M059J (cell line): ENCODE results near the gene SMARCAL1. TPM values are rescaled to one million over a fixed set of nuclear protein-coding genes. Genes with fewer than 3 reads are reported as not detected.

Experiments used
- DNase-seq: peaks from one replicate; pipeline ENCODE4 v3.0.0-alpha.2; 2012; ENCODE audit warnings: low read depth
- total RNA-seq: library from RNA; depleted of rRNA; stranded (reverse); fragments of >200 nt; shearing (Covaris generic); gene quantifications from 2 replicates; pipeline ENCODE4 v1.2.3, GENCODE V29; 2014

Gene SMARCAL1
- total RNA-seq, 1 experiment from 2014 or later: 6.1 TPM

- no peak for DNase-seq
Measured at GRCh38 chr2:216475767-216476166, 63.5 kb downstream of the SMARCAL1 start.

GRCh38 chr2:216477283-216478035 is 65.2 kb downstream of the SMARCAL1 start:
- no peak for DNase-seq

GRCh38 chr2:216478151-216478550 is 65.9 kb downstream of the SMARCAL1 start:
- peak; percentile 90 for DNase-seq

GRCh38 chr2:216478791-216479190 is 66.5 kb downstream of the SMARCAL1 start:
- DNase-seq: no peak

- no peak for DNase-seq
Measured at GRCh38 chr2:216480221-216480620, 67.9 kb downstream of the SMARCAL1 start.

GRCh38 chr2:216482640-216483039 is 70.4 kb downstream of the SMARCAL1 start:
- no peak for DNase-seq

GRCh38 chr2:216485237-216485636 is 73.0 kb downstream of the SMARCAL1 start:
- DNase-seq: no peak

- no peak for DNase-seq
Measured at GRCh38 chr2:216485745-216486144, 73.5 kb downstream of the SMARCAL1 start.

GRCh38 chr2:216486271-216486670 is 74.0 kb downstream of the SMARCAL1 start:
- DNase-seq: no peak

GRCh38 chr2:216486708-216487107 is 74.4 kb downstream of the SMARCAL1 start:
- DNase-seq: no peak

- DNase-seq: peak; percentile 79
Measured at GRCh38 chr2:216490061-216490460, 77.8 kb downstream of the SMARCAL1 start.

GRCh38 chr2:216491793-216492596 is 79.7 kb downstream of the SMARCAL1 start:
- DNase-seq: no peak

GRCh38 chr2:216492597-216493333 is 80.5 kb downstream of the SMARCAL1 start:
- DNase-seq: peak; percentile 87

GRCh38 chr2:216493334-216493685 is 81.0 kb downstream of the SMARCAL1 start:
- no peak for DNase-seq

GRCh38 chr2:216495656-216496055 is 83.4 kb downstream of the SMARCAL1 start:
- DNase-seq: peak; percentile 46

- DNase-seq: no peak
Measured at GRCh38 chr2:216497382-216498069, 85.2 kb downstream of the SMARCAL1 start.

- no peak for DNase-seq
Measured at GRCh38 chr2:216498070-216498378, 85.7 kb downstream of the SMARCAL1 start.

- peak; percentile 93 for DNase-seq
Measured at GRCh38 chr2:216498379-216499352, 86.4 kb downstream of the SMARCAL1 start, which contains the start of gene RPL37A. Gene RPL37A (plus strand): TSS chr2:216498844. CDS start chr2:216498875, 31 bp downstream.

GRCh38 chr2:216499641-216500218 is 87.4 kb downstream of the SMARCAL1 start:
- no peak for DNase-seq

GRCh38 chr2:216500572-216500971 is 88.3 kb downstream of the SMARCAL1 start:
- DNase-seq: no peak
